ENCODE data around the gene PHF12.

- TF ChIP-seq, protein P1, sequence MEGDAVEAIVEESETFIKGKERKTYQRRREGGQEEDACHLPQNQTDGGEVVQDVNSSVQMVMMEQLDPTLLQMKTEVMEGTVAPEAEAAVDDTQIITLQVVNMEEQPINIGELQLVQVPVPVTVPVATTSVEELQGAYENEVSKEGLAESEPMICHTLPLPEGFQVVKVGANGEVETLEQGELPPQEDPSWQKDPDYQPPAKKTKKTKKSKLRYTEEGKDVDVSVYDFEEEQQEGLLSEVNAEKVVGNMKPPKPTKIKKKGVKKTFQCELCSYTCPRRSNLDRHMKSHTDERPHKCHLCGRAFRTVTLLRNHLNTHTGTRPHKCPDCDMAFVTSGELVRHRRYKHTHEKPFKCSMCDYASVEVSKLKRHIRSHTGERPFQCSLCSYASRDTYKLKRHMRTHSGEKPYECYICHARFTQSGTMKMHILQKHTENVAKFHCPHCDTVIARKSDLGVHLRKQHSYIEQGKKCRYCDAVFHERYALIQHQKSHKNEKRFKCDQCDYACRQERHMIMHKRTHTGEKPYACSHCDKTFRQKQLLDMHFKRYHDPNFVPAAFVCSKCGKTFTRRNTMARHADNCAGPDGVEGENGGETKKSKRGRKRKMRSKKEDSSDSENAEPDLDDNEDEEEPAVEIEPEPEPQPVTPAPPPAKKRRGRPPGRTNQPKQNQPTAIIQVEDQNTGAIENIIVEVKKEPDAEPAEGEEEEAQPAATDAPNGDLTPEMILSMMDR (IDR thresholded peaks at IDR 0.05), result no peak
- no peak for TF ChIP-seq EP300 (IDR thresholded peaks at IDR 0.05)
Measured at GRCh38 chr17:28882154-28882895, 69.0 kb downstream of the PHF12 start.

Measured in sigmoid colon (tissue), 4 donors.